B cell (primary cell): ENCODE results near the gene PHKG2. TPM values are rescaled to one million over a fixed set of nuclear protein-coding genes. Genes with fewer than 3 reads are reported as not detected.

Experiments
- ATAC-seq: fragments of 200-7000 bp; cut with Tn5 transposase; one replicate; pipeline ENCODE4 v1.10.0; 2021; ENCODE audit warnings: low read depth, mild to moderate bottlenecking, moderate number of reproducible peaks, moderate library complexity
- CTCF ChIA-PET: fragments of 350-600 bp; sonication (Branson Sonifier 250); formaldehyde crosslinking; loops from one replicate; lab custom pipeline; 2021; ENCODE audit warnings: antibody characterized with exemption, inconsistent platforms; lab: Charles Lee
- POLR2A ChIA-PET: fragments of 350-600 bp; sonication (Branson Sonifier 250); formaldehyde crosslinking; loops from one replicate; lab custom pipeline; 2021; ENCODE audit warnings: antibody characterized with exemption; lab: Charles Lee
- DNase-seq: peaks from one replicate; pipeline ENCODE4 v3.0.0; 2013
- H2AFZ ChIP-seq: 2 replicates; pipeline ENCODE4 v1.6.1; 2012; ENCODE audit warnings: mild to moderate bottlenecking, low read depth, low read length; ENCODE audit not compliant: insufficient read depth, poor library complexity, severe bottlenecking
- H3K27ac ChIP-seq, 2 donors: 1 replicate in 1 of 2; 2 replicates in 1 of 2; pipeline ENCODE4 v1.5.1; 2012 to 2013; ENCODE audit warnings: low read length in 2 of 2, mild to moderate bottlenecking in 2 of 2, moderate library complexity in 1 of 2
- H3K27me3 ChIP-seq, 4 experiments: fragments of 200-600 bp in 1 of 4; sonication (generic) in 1 of 4; replicated peaks in 1 of 4; 1 replicate in 2 of 4; 2 replicates in 2 of 4; pipeline versions ENCODE4 v1.6.1 to v1.7.0; 2013 to 2016; ENCODE audit warnings: low read length in 3 of 4, mild to moderate bottlenecking in 2 of 4, mixed read lengths in 1 of 4, moderate library complexity in 1 of 4; ENCODE audit not compliant: insufficient read depth in 4 of 4, control insufficient read depth in 3 of 4; ENCODE audit errors: control extremely low read depth in 1 of 4
- H3K36me3 ChIP-seq, 2 experiments: replicated peaks in 1 of 2; 1 replicate in 1 of 2; 2 replicates in 1 of 2; pipeline versions ENCODE4 v1.6.1 to v1.7.1; 2013; ENCODE audit warnings: low read length in 1 of 2; ENCODE audit not compliant: insufficient read depth in 2 of 2, control insufficient read depth in 1 of 2; ENCODE audit errors: control extremely low read depth in 1 of 2, extremely low read depth in 1 of 2
- H3K4me1 ChIP-seq, 2 donors: fragments of 200-600 bp in 1 of 2; sonication (generic) in 1 of 2; 1 replicate in 1 of 2; 2 replicates in 1 of 2; pipeline versions ENCODE4 v1.5.1 to v1.6.1; 2013 to 2017; ENCODE audit warnings: low read length in 2 of 2; ENCODE audit not compliant: control insufficient read depth in 2 of 2, insufficient read depth in 2 of 2
- H3K4me2 ChIP-seq: replicated peaks from 2 replicates; pipeline ENCODE3; 2012; ENCODE audit warnings: mild to moderate bottlenecking, low read depth, low read length; ENCODE audit not compliant: poor library complexity, severe bottlenecking
- H3K4me3 ChIP-seq, 5 experiments: fragments of 200-600 bp in 1 of 5; sonication (generic) in 1 of 5; 1 replicate in 3 of 5; 2 replicates in 2 of 5; pipeline versions ENCODE4 v1.5.1 to v1.7.0; 2011 to 2016; ENCODE audit warnings: low read length in 4 of 5, mild to moderate bottlenecking in 4 of 5, low read depth in 2 of 5, control low read depth in 1 of 5, moderate library complexity in 1 of 5; ENCODE audit not compliant: insufficient read depth in 1 of 5; ENCODE audit errors: control extremely low read depth in 1 of 5, extremely low read depth in 1 of 5
- H3K79me2 ChIP-seq: fragments of 200-600 bp; sonication (generic); one replicate; pipeline ENCODE4 v1.6.0; 2016; ENCODE audit warnings: low read length; ENCODE audit not compliant: control insufficient read depth, insufficient read depth
- H3K9ac ChIP-seq: fragments of 200-600 bp; sonication (generic); 2 replicates; pipeline ENCODE4 v1.6.1; 2017; ENCODE audit warnings: mild to moderate bottlenecking, low read length, moderate library complexity
- H3K9me3 ChIP-seq, 3 donors: one replicate each; pipeline versions ENCODE4 v1.6.1 to v1.7.1; 2013; ENCODE audit warnings: low read length in 2 of 3; ENCODE audit not compliant: control insufficient read depth in 2 of 3, insufficient read depth in 1 of 3; ENCODE audit errors: control extremely low read depth in 1 of 3
- H4K20me1 ChIP-seq: 2 replicates; pipeline ENCODE4 v1.6.0; 2012; ENCODE audit warnings: mild to moderate bottlenecking, low read length; ENCODE audit not compliant: insufficient read depth, control insufficient read depth, poor library complexity, severe bottlenecking
- H3K27ac Mint-ChIP-seq: one replicate; pipeline ENCODE4 v1.8.0; 2021; ENCODE audit warnings: mixed read lengths
- H3K27me3 Mint-ChIP-seq: one replicate; pipeline ENCODE4 v1.8.0; 2021; ENCODE audit warnings: mixed read lengths
- H3K4me1 Mint-ChIP-seq: one replicate; pipeline ENCODE4 v1.8.0; 2021; ENCODE audit warnings: mixed read lengths
- H3K4me3 Mint-ChIP-seq: one replicate; pipeline ENCODE4 v1.8.0; 2021; ENCODE audit warnings: mixed read lengths
- H3K9me3 Mint-ChIP-seq: one replicate; pipeline ENCODE4 v1.8.0; 2022; ENCODE audit warnings: mixed read lengths; ENCODE audit not compliant: insufficient read depth
- CTCF ChIP-seq: fragments of 200-600 bp; IDR thresholded peaks from one replicate; pipeline ENCODE4 v1.8.0; 2022; ENCODE audit warnings: antibody characterized with exemption, mild to moderate bottlenecking
- EZH2 ChIP-seq: IDR thresholded peaks from 2 replicates; pipeline ENCODE4 v1.6.1; 2012; ENCODE audit warnings: borderline replicate concordance, low read depth, mild to moderate bottlenecking, moderate library complexity, low read length; ENCODE audit not compliant: insufficient read depth, poor library complexity, severe bottlenecking
- WGBS: methylation state at CpG from one replicate; pipeline ENCODE4 v1.1.5; 2013; ENCODE audit warnings: missing lambda C conversion rate; ENCODE audit not compliant: insufficient coverage; 5-methylcytosine and 5-hydroxymethylcytosine counted together
- intact Hi-C: fragments of 100-400 bp; cut with micrococcal nuclease; formaldehyde crosslinking; loops from one replicate; pipeline ENCODE4 v1.10.0; 2022
- polyA plus RNA-seq: library from polyadenylated mRNA; depleted of rRNA; stranded (reverse); fragments of >200 nt; gene quantifications from 2 replicates; pipeline ENCODE4 v1.2.3, GENCODE V29; 2012
- total RNA-seq, 2 donors: library from RNA; stranded (reverse); fragments of 120-200 nt in 1 of 2; gene quantifications; 1 replicate in 1 of 2; 2 replicates in 1 of 2; pipeline versions ENCODE4 v1.2.3 to v1.2.4, GENCODE V29; 2013 to 2022

PHKG2 gene
- total and polyA plus RNA-seq, 2 donors (not counting 1 experiment from before 2014, with no cell fraction given): 55.7 to 80.8 TPM

DNA sequence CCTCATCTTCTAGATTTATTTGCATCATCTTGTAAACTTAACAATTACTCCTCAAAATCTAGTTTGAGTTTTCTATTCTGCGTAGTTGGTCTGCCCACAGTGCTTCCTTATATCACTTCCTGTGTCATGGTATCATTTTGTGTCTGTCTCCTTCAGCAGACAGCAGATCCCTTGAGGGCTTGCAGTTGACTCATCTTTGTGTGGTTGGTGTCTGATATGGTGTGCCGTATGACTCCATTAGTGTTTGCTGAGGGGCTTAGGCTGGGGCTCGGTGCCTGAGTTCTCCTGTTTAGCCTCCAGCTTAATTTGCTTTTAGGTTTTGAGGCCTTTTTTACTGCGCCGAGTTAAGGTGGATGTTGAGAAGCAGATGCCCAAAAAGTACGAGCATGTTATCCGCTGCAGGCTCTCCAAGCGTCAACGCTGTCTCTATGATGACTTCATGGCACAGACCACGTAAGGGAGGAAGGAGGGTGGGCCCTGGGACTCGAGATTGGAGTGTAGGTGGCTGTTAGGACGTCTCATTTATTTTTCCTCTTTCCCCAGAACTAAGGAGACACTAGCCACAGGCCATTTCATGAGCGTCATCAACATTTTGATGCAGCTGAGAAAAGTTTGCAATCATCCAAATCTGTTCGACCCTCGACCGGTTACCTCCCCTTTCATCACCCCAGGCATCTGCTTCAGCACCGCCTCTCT is 32.3 kb upstream of the PHKG2 start:
- Mint-ChIP-seq H3K27ac (peak overlapping the region; percentile 90), H3K27me3 (no peaks in the 10 kb centered on the region), H3K4me3 (peak overlapping the region; percentile 66), H3K9me3 (no peaks in the 10 kb centered on the region), H3K4me1 (peaks cover 17% of the 10 kb centered on the region)
- Histone ChIP-seq H3K4me1 (peaks cover 5 to 9% of the 10 kb centered on the region in 2 donors), H3K4me3 (no peak overlapping the region), H3K9me3 (no peaks in the 10 kb centered on the region), H3K27me3 (no peaks in the 10 kb centered on the region), H2AFZ (no peak overlapping the region), H3K4me2 (peak overlapping the region; percentile 26), H3K79me2 (peaks cover 30% of the 10 kb centered on the region), H3K9ac (no peak overlapping the region), H4K20me1 (peaks cover 30% of the 10 kb centered on the region), H3K27ac (peak overlapping the region; percentile 20 to 68), H3K36me3 (peaks cover 8 to 86% of the 10 kb centered on the region in 2 experiments)
- intact Hi-C loops: loop anchor here (2.0 kb wide), 1 partner anchor 17 kb away; the partner anchor contains the start of gene SRCAP
- DNase-seq (peak; percentile 64), ATAC-seq (peak; percentile 96)
- TF ChIP-seq EZH2 (no peak), CTCF (no peak)
- 85% methylated on average over 10 of the region's 17 CpGs for WGBS
- ChIA-PET CTCF (no interaction called here), POLR2A (no interaction called here)

GRCh38 chr16:30720086-30720485 is 28.1 kb upstream of the PHKG2 start:
- Histone ChIP-seq H3K4me2 (no peak overlapping the region), H3K4me3 (no peak overlapping the region), H4K20me1 (peaks cover 53% of the 10 kb centered on the region), H3K36me3 (peaks cover 3 to 89% of the 10 kb centered on the region in 2 experiments), H3K79me2 (peaks cover 28% of the 10 kb centered on the region), H3K27me3 (no peaks in the 10 kb centered on the region), H3K4me1 (peaks cover 9 to 13% of the 10 kb centered on the region in 2 donors), H3K9me3 (no peaks in the 10 kb centered on the region), H3K9ac (no peak overlapping the region), H2AFZ (no peak overlapping the region), H3K27ac (no peak overlapping the region)
- H3K9me3 Mint-ChIP-seq: no peaks in the 10 kb centered on the region
- ChIA-PET CTCF (interaction anchor here (1.2 kb wide), 1 partner anchor 26 kb away, joined by 3 read pairs; no protein-coding TSS in a partner anchor), POLR2A (no interaction called here)
- H3K4me1 Mint-ChIP-seq: peaks cover 19% of the 10 kb centered on the region
- no peak overlapping the region for H3K27ac Mint-ChIP-seq
- no peak overlapping the region for H3K4me3 Mint-ChIP-seq
- no peak for ATAC-seq
- no peak for DNase-seq
- TF ChIP-seq EZH2 (no peak), CTCF (no peak)
- 94% methylated on average over 8 of the region's 11 CpGs for WGBS
- intact Hi-C loops: no loop called here
- no peaks in the 10 kb centered on the region for H3K27me3 Mint-ChIP-seq
